SH-SY5Y (cell line): Measurements from ENCODE around the gene IRX3.

ENCODE experiments used
- GATA2 ChIP-seq: IDR thresholded peaks from 2 replicates; pipeline ENCODE4 v1.6.1; 2011; ENCODE audit warnings: mild to moderate bottlenecking, low read depth, low read length
- GATA3 ChIP-seq: IDR thresholded peaks from 2 replicates; pipeline ENCODE4 v1.6.1; 2011; ENCODE audit warnings: low read depth, mild to moderate bottlenecking, low read length, moderate library complexity

DNA sequence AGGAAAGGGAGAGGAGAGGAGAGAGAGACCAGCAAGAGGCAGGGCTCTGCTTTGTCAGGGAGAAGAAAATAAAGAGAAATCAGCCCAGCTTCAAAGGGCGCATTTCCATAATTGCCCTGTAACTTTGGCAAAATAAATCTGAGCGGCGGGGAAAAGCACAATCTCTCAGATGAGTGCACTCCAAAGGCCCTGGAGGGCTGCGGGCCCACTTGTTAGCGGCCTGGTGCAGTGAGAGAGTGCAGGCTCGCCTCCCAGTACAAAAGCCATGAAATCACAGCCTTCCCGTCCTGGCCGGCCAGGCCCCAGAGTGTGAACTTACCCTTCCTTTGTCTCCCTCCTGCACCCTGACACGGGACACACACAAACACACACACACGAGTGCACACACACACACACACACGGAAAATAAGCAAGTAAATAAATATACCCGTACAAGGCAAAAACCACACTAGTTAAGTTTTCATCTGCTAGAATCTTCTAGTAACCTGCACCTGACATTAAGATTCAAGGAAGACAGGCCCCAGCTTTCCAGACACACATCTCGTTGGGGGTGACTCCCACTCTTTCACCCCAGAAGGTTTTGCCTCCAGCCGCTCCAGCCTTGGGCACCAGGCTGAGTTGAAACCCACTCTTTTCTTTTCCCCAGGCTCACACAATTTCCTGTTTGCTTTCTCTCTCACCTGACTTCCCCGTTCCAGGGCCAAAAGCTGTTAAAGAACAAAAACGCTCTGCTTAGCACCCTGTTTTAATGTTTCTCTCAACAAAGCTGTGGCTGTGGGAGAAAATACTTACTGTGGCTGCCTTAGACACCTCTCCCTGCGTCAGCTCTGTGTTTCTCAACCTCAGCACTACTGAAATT is 8.5 kb downstream of the IRX3 start:
- TF ChIP-seq GATA2 = no peak
- no peak for TF ChIP-seq GATA3
